ENCODE results near the gene MTPN.

GRCh38 chr7:136016649-136017395 is 39.7 kb upstream of the MTPN start:
- TF ChIP-seq CTCF (IDR thresholded peaks at IDR 0.05) (no peak), POLR2A (IDR thresholded peaks at IDR 0.05) (no peak)
